Measurements from ENCODE around the gene KCNMA1.

Gene KCNMA1

GRCh38 chr10:77613476-77614130, 24.0 kb downstream of the KCNMA1 start:
- Histone ChIP-seq H2BK5ac (ENCODE audit: low read depth, low read length, poor library complexity, severe bottlenecking) (no peak overlapping the region), H2AK5ac (ENCODE audit: low read length, severe bottlenecking) (no peak overlapping the region), H4K8ac (ENCODE audit: low read length) (no peak overlapping the region), H3K23ac (ENCODE audit: low read length in 2 of 2) (no peak overlapping the region), H3K36me3 (ENCODE audit: control insufficient read depth in 1 of 2, insufficient read depth in 2 of 2, low read depth in 1 of 2, low read length in 2 of 2) (no peaks in the 10 kb centered on the region), H2AFZ (ENCODE audit: low read depth, low read length) (no peak overlapping the region), H3K9me3 (ENCODE audit: control insufficient read depth, low read length) (no peaks in the 10 kb centered on the region), H3K18ac (ENCODE audit: low read depth in 1 of 2, low read length in 2 of 2) (peak overlapping the region; percentile 6 to 18), H2BK15ac (ENCODE audit: low read depth, poor library complexity, severe bottlenecking) (peak overlapping the region; percentile 39), H3K4ac (ENCODE audit: low read depth in 1 of 2, low read length in 2 of 2) (peak overlapping the region in 1 of 2 experiments; percentile 49), H2BK12ac (ENCODE audit: low read length in 2 of 2) (peak overlapping the region; percentile 28 to 45), H3K79me1 (replicated peaks; ENCODE audit: low read length, poor library complexity, severe bottlenecking) (peaks cover 26% of the 10 kb centered on the region), H2BK120ac (ENCODE audit: low read depth, low read length) (peak overlapping the region; percentile 27), H4K91ac (ENCODE audit: low read length) (no peak overlapping the region), H3K14ac (ENCODE audit: low read length in 2 of 2) (no peak overlapping the region), H3K27me3 (ENCODE audit: control insufficient read depth in 1 of 2, insufficient read depth in 1 of 2, low read length in 2 of 2) (no peaks in the 10 kb centered on the region), H3K4me2 (ENCODE audit: low read length, poor library complexity, severe bottlenecking) (no peak overlapping the region), H3K4me3 (ENCODE audit: insufficient read depth in 1 of 2, low read depth in 1 of 2, low read length in 2 of 2) (no peak overlapping the region), H3K27ac (ENCODE audit: low read length, poor library complexity, severe bottlenecking) (no peak overlapping the region), H3K4me1 (ENCODE audit: control insufficient read depth, insufficient read depth, low read depth, low read length) (peaks cover 7% of the 10 kb centered on the region), H3K9ac (ENCODE audit: low read length) (no peak overlapping the region)
- WGBS = 66% methylated on average over 9 of the region's 9 CpGs
- peak; percentile 51 for DNase-seq

GRCh38 chr10:77611670-77612069, 25.9 kb downstream of the KCNMA1 start:
- H3K23ac ChIP-seq (ENCODE audit: low read length in 2 of 2) = no peak overlapping the region
- H3K9me3 ChIP-seq (ENCODE audit: control insufficient read depth, low read length) = no peaks in the 10 kb centered on the region
- no peak overlapping the region for H3K14ac ChIP-seq (ENCODE audit: low read length in 2 of 2)
- no peak overlapping the region for H2BK12ac ChIP-seq (ENCODE audit: low read length in 2 of 2)
- peak overlapping the region; percentile 7 for H4K91ac ChIP-seq (ENCODE audit: low read length)
- no peaks in the 10 kb centered on the region for H3K36me3 ChIP-seq (ENCODE audit: control insufficient read depth in 1 of 2, insufficient read depth in 2 of 2, low read depth in 1 of 2, low read length in 2 of 2)
- peaks cover 7% of the 10 kb centered on the region for H3K4me1 ChIP-seq (ENCODE audit: control insufficient read depth, insufficient read depth, low read depth, low read length)
- no peak overlapping the region for H2AK5ac ChIP-seq (ENCODE audit: low read length, severe bottlenecking)
- no peak overlapping the region for H2BK120ac ChIP-seq (ENCODE audit: low read depth, low read length)
- no peak overlapping the region for H3K27ac ChIP-seq (ENCODE audit: low read length, poor library complexity, severe bottlenecking)
- no peak overlapping the region for H3K4ac ChIP-seq (ENCODE audit: low read depth in 1 of 2, low read length in 2 of 2)
- H3K4me2 ChIP-seq (ENCODE audit: low read length, poor library complexity, severe bottlenecking) = no peak overlapping the region
- no peak overlapping the region for H2BK15ac ChIP-seq (ENCODE audit: low read depth, poor library complexity, severe bottlenecking)
- H3K27me3 ChIP-seq (ENCODE audit: control insufficient read depth in 1 of 2, insufficient read depth in 1 of 2, low read length in 2 of 2) = no peaks in the 10 kb centered on the region
- H2AFZ ChIP-seq (ENCODE audit: low read depth, low read length) = no peak overlapping the region
- H3K4me3 ChIP-seq (ENCODE audit: insufficient read depth in 1 of 2, low read depth in 1 of 2, low read length in 2 of 2) = no peak overlapping the region
- WGBS = 94% methylated on average over 2 of the region's 2 CpGs
- no peak overlapping the region for H3K18ac ChIP-seq (ENCODE audit: low read depth in 1 of 2, low read length in 2 of 2)
- H4K8ac ChIP-seq (ENCODE audit: low read length) = no peak overlapping the region
- DNase-seq = no peak
- H3K79me1 ChIP-seq (replicated peaks; ENCODE audit: low read length, poor library complexity, severe bottlenecking) = peaks cover 31% of the 10 kb centered on the region
- H3K9ac ChIP-seq (ENCODE audit: low read length) = no peak overlapping the region
- H2BK5ac ChIP-seq (ENCODE audit: low read depth, low read length, poor library complexity, severe bottlenecking) = no peak overlapping the region

- Histone ChIP-seq H2BK12ac (ENCODE audit: low read length in 2 of 2) (no peak overlapping the region), H3K4me2 (ENCODE audit: low read length, poor library complexity, severe bottlenecking) (no peak overlapping the region), H3K27me3 (ENCODE audit: control insufficient read depth in 1 of 2, insufficient read depth in 1 of 2, low read length in 2 of 2) (no peaks in the 10 kb centered on the region), H2BK5ac (ENCODE audit: low read depth, low read length, poor library complexity, severe bottlenecking) (no peak overlapping the region), H2AK5ac (ENCODE audit: low read length, severe bottlenecking) (no peak overlapping the region), H4K8ac (ENCODE audit: low read length) (no peak overlapping the region), H4K91ac (ENCODE audit: low read length) (no peak overlapping the region), H3K27ac (ENCODE audit: low read length, poor library complexity, severe bottlenecking) (no peak overlapping the region), H2BK15ac (ENCODE audit: low read depth, poor library complexity, severe bottlenecking) (no peak overlapping the region), H3K9ac (ENCODE audit: low read length) (no peak overlapping the region), H3K18ac (ENCODE audit: low read depth in 1 of 2, low read length in 2 of 2) (peak overlapping the region in 1 of 2 experiments; percentile 38), H3K4ac (ENCODE audit: low read depth in 1 of 2, low read length in 2 of 2) (peak overlapping the region in 1 of 2 experiments; percentile 5), H3K79me1 (replicated peaks; ENCODE audit: low read length, poor library complexity, severe bottlenecking) (peaks cover 31% of the 10 kb centered on the region), H3K14ac (ENCODE audit: low read length in 2 of 2) (peak overlapping the region in 1 of 2 experiments; percentile 76), H3K4me1 (ENCODE audit: control insufficient read depth, insufficient read depth, low read depth, low read length) (peaks cover 7% of the 10 kb centered on the region), H2BK120ac (ENCODE audit: low read depth, low read length) (no peak overlapping the region), H3K9me3 (ENCODE audit: control insufficient read depth, low read length) (no peaks in the 10 kb centered on the region), H3K4me3 (ENCODE audit: insufficient read depth in 1 of 2, low read depth in 1 of 2, low read length in 2 of 2) (no peak overlapping the region), H2AFZ (ENCODE audit: low read depth, low read length) (no peak overlapping the region), H3K36me3 (ENCODE audit: control insufficient read depth in 1 of 2, insufficient read depth in 2 of 2, low read depth in 1 of 2, low read length in 2 of 2) (no peaks in the 10 kb centered on the region), H3K23ac (ENCODE audit: low read length in 2 of 2) (peak overlapping the region in 1 of 2 experiments; percentile 16)
- no peak for DNase-seq
- WGBS = 97% methylated on average over 5 of the region's 5 CpGs
These were observed 26.4 kb downstream of the KCNMA1 start for GRCh38 chr10:77611221-77611620.

GRCh38 chr10:77609781-77610272, 27.8 kb downstream of the KCNMA1 start:
- H3K9ac ChIP-seq (ENCODE audit: low read length) = no peak overlapping the region
- H3K79me1 ChIP-seq (replicated peaks; ENCODE audit: low read length, poor library complexity, severe bottlenecking) = peaks cover 33% of the 10 kb centered on the region
- peak; percentile 59 for DNase-seq
- no peak overlapping the region for H4K91ac ChIP-seq (ENCODE audit: low read length)
- no peak overlapping the region for H2BK15ac ChIP-seq (ENCODE audit: low read depth, poor library complexity, severe bottlenecking)
- H2AFZ ChIP-seq (ENCODE audit: low read depth, low read length) = peak overlapping the region; percentile 72
- H3K4me1 ChIP-seq (ENCODE audit: control insufficient read depth, insufficient read depth, low read depth, low read length) = peaks cover 10% of the 10 kb centered on the region
- no peaks in the 10 kb centered on the region for H3K36me3 ChIP-seq (ENCODE audit: control insufficient read depth in 1 of 2, insufficient read depth in 2 of 2, low read depth in 1 of 2, low read length in 2 of 2)
- no peak overlapping the region for H3K14ac ChIP-seq (ENCODE audit: low read length in 2 of 2)
- no peak overlapping the region for H2AK5ac ChIP-seq (ENCODE audit: low read length, severe bottlenecking)
- no peaks in the 10 kb centered on the region for H3K9me3 ChIP-seq (ENCODE audit: control insufficient read depth, low read length)
- no peaks in the 10 kb centered on the region for H3K27me3 ChIP-seq (ENCODE audit: control insufficient read depth in 1 of 2, insufficient read depth in 1 of 2, low read length in 2 of 2)
- no peak overlapping the region for H3K23ac ChIP-seq (ENCODE audit: low read length in 2 of 2)
- peak overlapping the region; percentile 11 to 28 for H3K18ac ChIP-seq (ENCODE audit: low read depth in 1 of 2, low read length in 2 of 2)
- H3K27ac ChIP-seq (ENCODE audit: low read length, poor library complexity, severe bottlenecking) = no peak overlapping the region
- peak overlapping the region; percentile 47 for H4K8ac ChIP-seq (ENCODE audit: low read length)
- 71% methylated on average over 5 of the region's 5 CpGs for WGBS
- no peak overlapping the region for H3K4me3 ChIP-seq (ENCODE audit: insufficient read depth in 1 of 2, low read depth in 1 of 2, low read length in 2 of 2)
- H3K4me2 ChIP-seq (ENCODE audit: low read length, poor library complexity, severe bottlenecking) = no peak overlapping the region
- H2BK120ac ChIP-seq (ENCODE audit: low read depth, low read length) = no peak overlapping the region
- H2BK5ac ChIP-seq (ENCODE audit: low read depth, low read length, poor library complexity, severe bottlenecking) = no peak overlapping the region
- peak overlapping the region; percentile 56 to 75 for H2BK12ac ChIP-seq (ENCODE audit: low read length in 2 of 2)
- H3K4ac ChIP-seq (ENCODE audit: low read depth in 1 of 2, low read length in 2 of 2) = peak overlapping the region in 1 of 2 experiments; percentile 11

Measured in mesenchymal stem cell (in vitro differentiated cells and primary cell).